Measurements from ENCODE around the gene DERA.

DERA gene

GRCh38 chr12:15910864-15911721, at the start of gene DERA (continued):
- TF ChIP-seq ZNF670 (tag by site-specific recombination; IDR thresholded peaks at IDR 0.05; ENCODE audit: low read depth) (no peak), SP2 (tag by site-specific recombination; IDR thresholded peaks at IDR 0.05) (peak; percentile 28), BCL11B (tag by site-specific recombination; IDR thresholded peaks at IDR 0.05; ENCODE audit: low read depth) (no peak), KLF7 (tag by site-specific recombination; IDR thresholded peaks at IDR 0.05; ENCODE audit: borderline replicate concordance) (no peak), ZNF24 (tag by site-specific recombination; IDR thresholded peaks at IDR 0.05) (no peak), SP7 (tag by site-specific recombination; IDR thresholded peaks at IDR 0.05) (peak; percentile 53; the same call in 1 of the 2 replicates), ZNF777 (tag by site-specific recombination; IDR thresholded peaks at IDR 0.05; ENCODE audit: borderline replicate concordance) (no peak), ZNF571 (tag by site-specific recombination; IDR thresholded peaks at IDR 0.05) (no peak), ZNF114 (tag by site-specific recombination; IDR thresholded peaks at IDR 0.05) (no peak), KLF8 (tag by site-specific recombination; IDR thresholded peaks at IDR 0.05) (peak; percentile 61; the same call in 1 of the 2 replicates), PATZ1 (tag by site-specific recombination; IDR thresholded peaks at IDR 0.05) (peak; percentile 58; the same call in 1 of the 2 replicates), YY1 (tag by site-specific recombination; IDR thresholded peaks at IDR 0.05) (peak; percentile 83), ZNF112 (tag by site-specific recombination; IDR thresholded peaks at IDR 0.05) (no peak), ZNF350 (tag by site-specific recombination; IDR thresholded peaks at IDR 0.05) (no peak), YY2 (tag by site-specific recombination; IDR thresholded peaks at IDR 0.05) (no peak), ZBTB26 (tag by site-specific recombination; optimal IDR thresholded peaks at IDR 0.05) (peak; percentile 86), ZNF311 (tag by site-specific recombination; IDR thresholded peaks at IDR 0.05; ENCODE audit: borderline replicate concordance) (no peak), ZNF561 (tag by site-specific recombination; IDR thresholded peaks at IDR 0.05; ENCODE audit: borderline replicate concordance) (peak; percentile 94), ZNF214 (tag by site-specific recombination; IDR thresholded peaks at IDR 0.05; ENCODE audit: borderline replicate concordance) (no peak), KLF9 (tag by site-specific recombination; IDR thresholded peaks at IDR 0.05; ENCODE audit: low read depth) (peak; percentile 57), ZNF707 (tag by site-specific recombination; IDR thresholded peaks at IDR 0.05) (no peak), TSHZ1 (tag by site-specific recombination; IDR thresholded peaks at IDR 0.05; ENCODE audit: borderline replicate concordance) (no peak), ZNF624 (tag by site-specific recombination; IDR thresholded peaks at IDR 0.05) (no peak), ZNF776 (tag by site-specific recombination; IDR thresholded peaks at IDR 0.05; ENCODE audit: borderline replicate concordance) (no peak), GLI4 (tag by site-specific recombination; IDR thresholded peaks at IDR 0.05) (0 out of 2 replicates have a peak, but pooled peaks have one; percentile 61), ZBTB8A (tag by site-specific recombination; IDR thresholded peaks at IDR 0.05) (peak; percentile 70), ZBTB6 (tag by site-specific recombination; IDR thresholded peaks at IDR 0.05) (0 out of 2 replicates have a peak, but pooled peaks have one; percentile 6), BCL6B (tag by site-specific recombination; IDR thresholded peaks at IDR 0.05) (no peak), ZNF488 (tag by site-specific recombination; IDR thresholded peaks at IDR 0.05) (no peak), ZBTB1 (tag by site-specific recombination; IDR thresholded peaks at IDR 0.05) (no peak)

Measured in HEK293 (cell line).